Mucosa of descending colon (tissue), 3 donors: Measurements from ENCODE around the gene LRRC61. TPM values are rescaled to one million over a fixed set of nuclear protein-coding genes. Genes with fewer than 3 reads are reported as not detected.
A peak's percentile ranks its signal among the peaks of the same experiment; 100 is the strongest.

ENCODE experiments used
- ATAC-seq: fragments of 200-7000 bp; cut with Tn5 transposase; one replicate; pipeline ENCODE4 v1.9.1; 2020; ENCODE audit warnings: mild to moderate bottlenecking, moderate library complexity
- DNase-seq, 3 donors: peaks; one replicate each; pipeline ENCODE4 v3.0.0-alpha.2; 2020
- H3K36me3 ChIP-seq: fragments of 200-600 bp; one replicate; pipeline ENCODE4 v1.8.0; 2021; ENCODE audit warnings: low read depth, mild to moderate bottlenecking
- H3K4me1 ChIP-seq: fragments of 200-600 bp; one replicate; pipeline ENCODE4 v1.8.0; 2021; ENCODE audit warnings: low read depth, mild to moderate bottlenecking
- H3K4me3 ChIP-seq: fragments of 200-600 bp; one replicate; pipeline ENCODE4 v1.8.0; 2021; ENCODE audit warnings: mild to moderate bottlenecking
- H3K9me3 ChIP-seq: fragments of 200-600 bp; one replicate; pipeline ENCODE4 v1.8.0; 2021; ENCODE audit warnings: mild to moderate bottlenecking
- CTCF ChIP-seq: fragments of 200-600 bp; IDR thresholded peaks from one replicate; pipeline ENCODE4 v1.8.0; 2022; ENCODE audit warnings: antibody characterized with exemption, mild to moderate bottlenecking
- intact Hi-C, 2 donors: fragments of 100-400 bp; cut with DNase I in 1 of 2; cut with micrococcal nuclease in 1 of 2; formaldehyde crosslinking; loops; one replicate each; pipeline versions ENCODE4 v1.11.0 to v1.11.1; 2022; cut with DNase I, micrococcal nuclease
- total RNA-seq, 3 donors: library from RNA; stranded (reverse); fragmentation: NEBNext Ultra II Directional in 2 of 3; extraction: Animal tissue kit (Norgen Biotek cat#: 25700) in 2 of 3; gene quantifications; one replicate each; pipeline versions ENCODE4 v1.2.1 to v1.2.4, GENCODE V29; 2021 to 2023
- donor health status: DM: no; HTN: no; CAD: no; lungs with moderate emphysema.
- donor health status: DM: no; HTN: no; CAD: no.
- donor health status: DM: no; HTN: yes; CAD: no.

Gene LRRC61
- total RNA-seq, 3 donors from 2014 or later = 11.8 to 14.5 (median 14.5) TPM

GRCh38 chr7:150337659-150338081, 14.5 kb downstream of the LRRC61 start:
- peak; percentile 47 to 69 (median 62) for DNase-seq
- Histone ChIP-seq H3K36me3 (no peaks in the 10 kb centered on the region), H3K4me3 (no peak overlapping the region), H3K4me1 (peaks cover 42% of the 10 kb centered on the region), H3K9me3 (no peaks in the 10 kb centered on the region)
- intact Hi-C loops = no loop called here
- ATAC-seq = peak; percentile 68
- no peak for TF ChIP-seq CTCF

- intact Hi-C loops = no loop called here
- Histone ChIP-seq H3K4me3 (no peak overlapping the region), H3K36me3 (no peaks in the 10 kb centered on the region), H3K9me3 (no peaks in the 10 kb centered on the region), H3K4me1 (peaks cover 42% of the 10 kb centered on the region)
- DNase-seq = no peak
- ATAC-seq = no peak
- TF ChIP-seq CTCF = no peak
Measured at GRCh38 chr7:150338166-150338829, 15.1 kb downstream of the LRRC61 start.

- no peak for ATAC-seq
- no peaks in the 10 kb centered on the region for H3K36me3 ChIP-seq
- intact Hi-C loops = no loop called here
- TF ChIP-seq CTCF = no peak
- H3K4me3 ChIP-seq = no peak overlapping the region
- H3K9me3 ChIP-seq = peaks cover 4% of the 10 kb centered on the region
- no peak for DNase-seq
- peaks cover 42% of the 10 kb centered on the region for H3K4me1 ChIP-seq
Measured at GRCh38 chr7:150339409-150339809, 16.3 kb downstream of the LRRC61 start.

- Histone ChIP-seq H3K4me3 (peak overlapping the region; percentile 24), H3K36me3 (no peaks in the 10 kb centered on the region), H3K9me3 (peaks cover 6% of the 10 kb centered on the region), H3K4me1 (peaks cover 42% of the 10 kb centered on the region)
- intact Hi-C loops = no loop called here
- DNase-seq (peak; percentile 66 to 79 (median 79)), ATAC-seq (peak; percentile 69)
- TF ChIP-seq CTCF = no peak
Measured at GRCh38 chr7:150340024-150340749, 17.0 kb downstream of the LRRC61 start.

GRCh38 chr7:150340875-150341262, 17.7 kb downstream of the LRRC61 start:
- ATAC-seq (no peak), DNase-seq (peak in 1 of 3 donors; percentile 56)
- no peak for TF ChIP-seq CTCF

More at GRCh38 chr7:150340875-150341262, 17.7 kb downstream of the LRRC61 start:
- intact Hi-C loops = no loop called here
- H3K36me3 ChIP-seq = no peaks in the 10 kb centered on the region
- peak overlapping the region; percentile 24 for H3K4me3 ChIP-seq
- peaks cover 6% of the 10 kb centered on the region for H3K9me3 ChIP-seq
- peaks cover 42% of the 10 kb centered on the region for H3K4me1 ChIP-seq
